GM23338 (cell line): ENCODE results near the gene DGKD. TPM values are rescaled to one million over a fixed set of nuclear protein-coding genes. Genes with fewer than 3 reads are reported as not detected.

ENCODE experiments used
- ATAC-seq: fragments of 200-7000 bp; cut with Tn5 transposase; 3 replicates; pipeline ENCODE4 v1.9.1; 2020
- DNase-seq: peaks from one replicate; pipeline ENCODE4 v3.0.0-alpha.2; 2015; ENCODE audit warnings: low spot score
- H2AFZ ChIP-seq: fragments of 200-600 bp; sonication (generic); 2 replicates; pipeline ENCODE4 v1.8.0; 2016; ENCODE audit warnings: antibody characterized with exemption, mild to moderate bottlenecking, moderate library complexity
- H3F3A ChIP-seq: fragments of 200-600 bp; sonication (generic); replicated peaks from 2 replicates; pipeline ENCODE4 v1.8.0; 2017; ENCODE audit warnings: antibody characterized with exemption, mixed run types, low read depth
- H3K27ac ChIP-seq: fragments of 200-600 bp; sonication (generic); 2 replicates; pipeline ENCODE4 v1.6.1; 2016; ENCODE audit warnings: low read depth
- H3K27me3 ChIP-seq: fragments of 200-600 bp; sonication (generic); 2 replicates; pipeline ENCODE4 v1.8.0; 2016; ENCODE audit warnings: mild to moderate bottlenecking, mixed run types, moderate library complexity; ENCODE audit not compliant: insufficient read depth
- H3K36me3 ChIP-seq: fragments of 200-600 bp; sonication (generic); 2 replicates; pipeline ENCODE4 v1.8.0; 2016; ENCODE audit warnings: mild to moderate bottlenecking; ENCODE audit not compliant: insufficient read depth
- H3K4me1 ChIP-seq: fragments of 200-600 bp; sonication (generic); 2 replicates; pipeline ENCODE4 v1.8.0; 2016; ENCODE audit warnings: mild to moderate bottlenecking, moderate library complexity; ENCODE audit not compliant: insufficient read depth
- H3K4me2 ChIP-seq: fragments of 200-600 bp; sonication (generic); 2 replicates; pipeline ENCODE4 v1.7.1; 2017; ENCODE audit warnings: mixed run types
- H3K4me3 ChIP-seq: fragments of 200-600 bp; sonication (generic); 2 replicates; pipeline ENCODE4 v1.6.1; 2016; ENCODE audit warnings: mixed run types
- H3K79me2 ChIP-seq: fragments of 200-600 bp; sonication (generic); replicated peaks from 2 replicates; pipeline ENCODE4 v1.8.0; 2017; ENCODE audit warnings: mild to moderate bottlenecking; ENCODE audit not compliant: insufficient read depth
- H3K9me2 ChIP-seq: fragments of 200-600 bp; sonication (generic); 2 replicates; pipeline ENCODE4 v1.8.0; 2017; ENCODE audit not compliant: insufficient read depth
- H4K20me1 ChIP-seq: fragments of 200-600 bp; sonication (generic); replicated peaks from 2 replicates; pipeline ENCODE4 v1.8.0; 2017; ENCODE audit warnings: mild to moderate bottlenecking; ENCODE audit not compliant: insufficient read depth
- H3K27ac Mint-ChIP-seq: 2 replicates; pipeline ENCODE4 v1.8.0; 2020; ENCODE audit warnings: inconsistent platforms, mild to moderate bottlenecking, moderate library complexity, mixed read lengths
- H3K27me3 Mint-ChIP-seq: 3 replicates; pipeline ENCODE4 v1.8.0; 2022; ENCODE audit warnings: low read depth, mild to moderate bottlenecking, moderate library complexity, mixed read lengths, inconsistent platforms; ENCODE audit not compliant: insufficient read depth, poor library complexity
- H3K36me3 Mint-ChIP-seq: 3 replicates; pipeline ENCODE4 v1.8.0; 2021; ENCODE audit warnings: low read depth, mild to moderate bottlenecking, inconsistent platforms, moderate library complexity, mixed read lengths
- H3K4me1 Mint-ChIP-seq: 3 replicates; pipeline ENCODE4 v1.8.0; 2020; ENCODE audit warnings: mild to moderate bottlenecking, inconsistent platforms, mixed read lengths
- H3K4me3 Mint-ChIP-seq: 3 replicates; pipeline ENCODE4 v1.8.0; 2021; ENCODE audit warnings: moderate library complexity, mild to moderate bottlenecking, inconsistent platforms, mixed read lengths
- H3K9me3 Mint-ChIP-seq: 3 replicates; pipeline ENCODE4 v1.8.0; 2020; ENCODE audit warnings: moderate library complexity, mild to moderate bottlenecking, inconsistent platforms, mixed read lengths
- CREB1 ChIP-seq: fragments of 250-450 bp; sonication (Bioruptor Pico); IDR thresholded peaks from 2 replicates; pipeline ENCODE4 v1.5.0; 2020; ENCODE audit warnings: low read depth, mild to moderate bottlenecking, moderate library complexity
- EZH2 ChIP-seq: fragments of 200-600 bp; sonication (generic); IDR thresholded peaks from one replicate; pipeline ENCODE4 v1.8.0; 2017; ENCODE audit warnings: antibody characterized with exemption, mild to moderate bottlenecking, low read depth; ENCODE audit not compliant: unreplicated experiment
- JUNB ChIP-seq: IDR thresholded peaks from one replicate; pipeline ENCODE4 v1.6.1; 2016; ENCODE audit warnings: antibody characterized with exemption; ENCODE audit not compliant: unreplicated experiment
- NANOG ChIP-seq: IDR thresholded peaks from 2 replicates; pipeline ENCODE4 v1.6.1; 2016; ENCODE audit warnings: antibody characterized with exemption, borderline replicate concordance
- POLR2AphosphoS5 ChIP-seq: IDR thresholded peaks from 2 replicates; pipeline ENCODE4 v1.6.1; 2016; ENCODE audit warnings: antibody characterized with exemption, low read depth
- STAT1 ChIP-seq: IDR thresholded peaks from one replicate; pipeline ENCODE4 v1.6.1; 2016; ENCODE audit warnings: antibody characterized with exemption; ENCODE audit not compliant: unreplicated experiment
- ZNF331 ChIP-seq: fragments of 250-450 bp; sonication (Bioruptor Pico); IDR thresholded peaks from 2 replicates; pipeline ENCODE4 v1.5.0; 2020; ENCODE audit warnings: low read depth, mild to moderate bottlenecking, moderate library complexity
- polyA plus RNA-seq: library from polyadenylated mRNA; unstranded; fragments of >200 nt; fragmentation: Nextera tagmentation; extraction: Ambion mirVana; gene quantifications from 2 replicates; pipeline ENCODE4 v1.2.1, GENCODE V29; 2016
- total RNA-seq: library from RNA; depleted of rRNA; stranded (reverse); fragments of >200 nt; shearing (Covaris generic); gene quantifications from 2 replicates; pipeline ENCODE4 v1.2.3, GENCODE V29; 2014
- TF ChIP-seq, protein P1 (sequence below): IDR thresholded peaks from 2 replicates; pipeline ENCODE4 v1.6.1; 2016; ENCODE audit warnings: antibody characterized with exemption
- TF ChIP-seq, protein P2 (sequence below): fragments of 250-450 bp; sonication (Bioruptor Pico); IDR thresholded peaks from 2 replicates; pipeline ENCODE4 v1.5.0; 2020; ENCODE audit warnings: mild to moderate bottlenecking, moderate library complexity

DGKD gene
- total and polyA plus RNA-seq, 2 experiments from 2014 or later, result 11.1 to 23.4 TPM

- no peaks in the 10 kb centered on the region for H3F3A ChIP-seq
- no peaks in the 10 kb centered on the region for H3K27me3 ChIP-seq
- no peaks in the 10 kb centered on the region for H3K36me3 ChIP-seq
- no peaks in the 10 kb centered on the region for H3K79me2 ChIP-seq
- no peaks in the 10 kb centered on the region for H3K4me1 ChIP-seq
- H3K27ac ChIP-seq, result no peak overlapping the region
- no peaks in the 10 kb centered on the region for H4K20me1 ChIP-seq
- H3K4me3 Mint-ChIP-seq, result no peak overlapping the region
- H3K27me3 Mint-ChIP-seq, result peaks cover 16% of the 10 kb centered on the region
- peaks cover 16% of the 10 kb centered on the region for H3K36me3 Mint-ChIP-seq
- no peak overlapping the region for H3K4me3 ChIP-seq
- no peak overlapping the region for H3K4me2 ChIP-seq
- DNase-seq, result no peak
- H3K27ac Mint-ChIP-seq, result no peak overlapping the region
- peaks cover 9% of the 10 kb centered on the region for H3K4me1 Mint-ChIP-seq
- H2AFZ ChIP-seq, result no peak overlapping the region
- no peak for TF ChIP-seq NANOG
- TF ChIP-seq ZNF331 (CRISPR knock-in tag), result no peak
- no peak for TF ChIP-seq EZH2
- no peak for TF ChIP-seq JUNB
- H3K9me3 Mint-ChIP-seq, result peaks cover 2% of the 10 kb centered on the region; the same call in 1 of the 3 replicates
- no peak for ATAC-seq
- no peaks in the 10 kb centered on the region for H3K9me2 ChIP-seq
Measured at GRCh38 chr2:233446606-233447305, 92.5 kb downstream of the DGKD start.

DNA sequence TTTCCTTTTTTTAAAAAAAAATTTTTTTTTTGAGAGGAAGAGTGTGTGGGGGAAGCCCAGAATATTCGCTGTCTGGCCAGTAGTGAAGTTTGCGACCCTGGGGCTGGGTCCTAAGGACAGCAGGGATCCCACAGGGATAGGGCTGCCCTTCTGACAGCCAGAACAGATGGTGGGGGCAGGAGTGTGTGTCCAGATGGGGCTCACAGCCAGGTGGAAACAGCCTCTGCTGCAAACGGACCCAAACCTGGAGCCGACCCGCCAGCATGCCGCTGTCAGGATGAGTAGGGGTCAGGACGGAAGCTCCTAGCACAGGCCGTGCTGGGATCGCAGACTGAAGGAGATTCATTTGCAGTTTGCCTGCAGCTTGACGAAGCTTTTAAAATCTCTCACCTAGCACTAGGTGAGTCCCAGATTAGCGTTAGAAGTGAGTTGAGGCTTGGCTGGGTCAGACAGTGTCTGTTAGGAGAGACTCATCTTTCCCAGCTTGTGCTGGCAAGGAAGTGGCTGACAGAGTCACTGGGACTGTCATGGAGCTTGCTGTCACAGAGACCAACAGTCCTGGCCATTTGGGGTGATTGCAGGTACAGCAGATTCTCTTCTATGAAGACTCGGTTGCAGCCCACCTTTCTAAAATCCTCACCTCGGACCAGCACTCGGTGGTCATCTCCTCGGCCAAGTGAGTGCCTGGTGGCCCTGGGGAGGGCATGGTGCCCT lies 93.4 kb downstream of the DGKD start:
- H3K27me3 ChIP-seq, result no peaks in the 10 kb centered on the region
- no peaks in the 10 kb centered on the region for H3K79me2 ChIP-seq
- no peak overlapping the region for H3K4me3 Mint-ChIP-seq
- TF ChIP-seq, protein P1, sequence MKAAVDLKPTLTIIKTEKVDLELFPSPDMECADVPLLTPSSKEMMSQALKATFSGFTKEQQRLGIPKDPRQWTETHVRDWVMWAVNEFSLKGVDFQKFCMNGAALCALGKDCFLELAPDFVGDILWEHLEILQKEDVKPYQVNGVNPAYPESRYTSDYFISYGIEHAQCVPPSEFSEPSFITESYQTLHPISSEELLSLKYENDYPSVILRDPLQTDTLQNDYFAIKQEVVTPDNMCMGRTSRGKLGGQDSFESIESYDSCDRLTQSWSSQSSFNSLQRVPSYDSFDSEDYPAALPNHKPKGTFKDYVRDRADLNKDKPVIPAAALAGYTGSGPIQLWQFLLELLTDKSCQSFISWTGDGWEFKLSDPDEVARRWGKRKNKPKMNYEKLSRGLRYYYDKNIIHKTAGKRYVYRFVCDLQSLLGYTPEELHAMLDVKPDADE, result no peak
- TF ChIP-seq ZNF331 (CRISPR knock-in tag), result no peak
- no peak for TF ChIP-seq CREB1
- no peak for TF ChIP-seq STAT1
- no peak for TF ChIP-seq POLR2AphosphoS5
- no peak for TF ChIP-seq NANOG
- TF ChIP-seq, protein P2, sequence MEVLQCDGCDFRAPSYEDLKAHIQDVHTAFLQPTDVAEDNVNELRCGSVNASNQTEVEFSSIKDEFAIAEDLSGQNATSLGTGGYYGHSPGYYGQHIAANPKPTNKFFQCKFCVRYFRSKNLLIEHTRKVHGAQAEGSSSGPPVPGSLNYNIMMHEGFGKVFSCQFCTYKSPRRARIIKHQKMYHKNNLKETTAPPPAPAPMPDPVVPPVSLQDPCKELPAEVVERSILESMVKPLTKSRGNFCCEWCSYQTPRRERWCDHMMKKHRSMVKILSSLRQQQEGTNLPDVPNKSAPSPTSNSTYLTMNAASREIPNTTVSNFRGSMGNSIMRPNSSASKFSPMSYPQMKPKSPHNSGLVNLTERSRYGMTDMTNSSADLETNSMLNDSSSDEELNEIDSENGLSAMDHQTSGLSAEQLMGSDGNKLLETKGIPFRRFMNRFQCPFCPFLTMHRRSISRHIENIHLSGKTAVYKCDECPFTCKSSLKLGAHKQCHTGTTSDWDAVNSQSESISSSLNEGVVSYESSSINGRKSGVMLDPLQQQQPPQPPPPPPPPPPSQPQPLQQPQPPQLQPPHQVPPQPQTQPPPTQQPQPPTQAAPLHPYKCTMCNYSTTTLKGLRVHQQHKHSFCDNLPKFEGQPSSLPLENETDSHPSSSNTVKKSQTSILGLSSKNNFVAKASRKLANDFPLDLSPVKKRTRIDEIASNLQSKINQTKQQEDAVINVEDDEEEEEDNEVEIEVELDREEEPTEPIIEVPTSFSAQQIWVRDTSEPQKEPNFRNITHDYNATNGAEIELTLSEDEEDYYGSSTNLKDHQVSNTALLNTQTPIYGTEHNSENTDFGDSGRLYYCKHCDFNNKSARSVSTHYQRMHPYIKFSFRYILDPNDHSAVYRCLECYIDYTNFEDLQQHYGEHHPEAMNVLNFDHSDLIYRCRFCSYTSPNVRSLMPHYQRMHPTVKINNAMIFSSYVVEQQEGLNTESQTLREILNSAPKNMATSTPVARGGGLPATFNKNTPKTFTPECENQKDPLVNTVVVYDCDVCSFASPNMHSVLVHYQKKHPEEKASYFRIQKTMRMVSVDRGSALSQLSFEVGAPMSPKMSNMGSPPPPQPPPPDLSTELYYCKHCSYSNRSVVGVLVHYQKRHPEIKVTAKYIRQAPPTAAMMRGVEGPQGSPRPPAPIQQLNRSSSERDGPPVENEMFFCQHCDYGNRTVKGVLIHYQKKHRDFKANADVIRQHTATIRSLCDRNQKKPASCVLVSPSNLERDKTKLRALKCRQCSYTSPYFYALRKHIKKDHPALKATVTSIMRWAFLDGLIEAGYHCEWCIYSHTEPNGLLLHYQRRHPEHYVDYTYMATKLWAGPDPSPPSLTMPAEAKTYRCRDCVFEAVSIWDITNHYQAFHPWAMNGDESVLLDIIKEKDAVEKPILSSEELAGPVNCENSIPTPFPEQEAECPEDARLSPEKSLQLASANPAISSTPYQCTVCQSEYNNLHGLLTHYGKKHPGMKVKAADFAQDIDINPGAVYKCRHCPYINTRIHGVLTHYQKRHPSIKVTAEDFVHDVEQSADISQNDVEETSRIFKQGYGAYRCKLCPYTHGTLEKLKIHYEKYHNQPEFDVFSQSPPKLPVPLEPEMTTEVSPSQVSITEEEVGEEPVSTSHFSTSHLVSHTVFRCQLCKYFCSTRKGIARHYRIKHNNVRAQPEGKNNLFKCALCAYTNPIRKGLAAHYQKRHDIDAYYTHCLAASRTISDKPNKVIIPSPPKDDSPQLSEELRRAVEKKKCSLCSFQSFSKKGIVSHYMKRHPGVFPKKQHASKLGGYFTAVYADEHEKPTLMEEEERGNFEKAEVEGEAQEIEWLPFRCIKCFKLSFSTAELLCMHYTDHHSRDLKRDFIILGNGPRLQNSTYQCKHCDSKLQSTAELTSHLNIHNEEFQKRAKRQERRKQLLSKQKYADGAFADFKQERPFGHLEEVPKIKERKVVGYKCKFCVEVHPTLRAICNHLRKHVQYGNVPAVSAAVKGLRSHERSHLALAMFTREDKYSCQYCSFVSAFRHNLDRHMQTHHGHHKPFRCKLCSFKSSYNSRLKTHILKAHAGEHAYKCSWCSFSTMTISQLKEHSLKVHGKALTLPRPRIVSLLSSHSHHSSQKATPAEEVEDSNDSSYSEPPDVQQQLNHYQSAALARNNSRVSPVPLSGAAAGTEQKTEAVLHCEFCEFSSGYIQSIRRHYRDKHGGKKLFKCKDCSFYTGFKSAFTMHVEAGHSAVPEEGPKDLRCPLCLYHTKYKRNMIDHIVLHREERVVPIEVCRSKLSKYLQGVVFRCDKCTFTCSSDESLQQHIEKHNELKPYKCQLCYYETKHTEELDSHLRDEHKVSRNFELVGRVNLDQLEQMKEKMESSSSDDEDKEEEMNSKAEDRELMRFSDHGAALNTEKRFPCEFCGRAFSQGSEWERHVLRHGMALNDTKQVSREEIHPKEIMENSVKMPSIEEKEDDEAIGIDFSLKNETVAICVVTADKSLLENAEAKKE, result no peak

More for the DNA sequence above, 93.4 kb downstream of the DGKD start:
- no peaks in the 10 kb centered on the region for H3K9me2 ChIP-seq
- H2AFZ ChIP-seq, result no peak overlapping the region
- H4K20me1 ChIP-seq, result no peaks in the 10 kb centered on the region
- H3K27me3 Mint-ChIP-seq, result peaks cover 13% of the 10 kb centered on the region
- ATAC-seq, result no peak
- H3K9me3 Mint-ChIP-seq, result peaks cover 2% of the 10 kb centered on the region; the same call in 1 of the 3 replicates
- no peaks in the 10 kb centered on the region for H3K4me1 ChIP-seq
- no peak overlapping the region; the same call in 1 of the 2 replicates for H3K27ac Mint-ChIP-seq
- H3F3A ChIP-seq, result no peaks in the 10 kb centered on the region
- H3K4me2 ChIP-seq, result no peak overlapping the region
- peaks cover 9% of the 10 kb centered on the region for H3K4me1 Mint-ChIP-seq
- no peak overlapping the region for H3K4me3 ChIP-seq
- no peaks in the 10 kb centered on the region for H3K36me3 ChIP-seq
- H3K36me3 Mint-ChIP-seq, result peaks cover 20% of the 10 kb centered on the region
- H3K27ac ChIP-seq, result no peak overlapping the region
- DNase-seq, result no peak
